Right lobe of liver (tissue), 6 donors: ENCODE results near the gene NT5C3A. TPM values are rescaled to one million over a fixed set of nuclear protein-coding genes. Genes with fewer than 3 reads are reported as not detected.

Experiments
- ATAC-seq, 4 donors: fragments of 200-7000 bp; cut with Tn5 transposase; one replicate each; pipeline ENCODE4 v1.9.1; 2020; ENCODE audit warnings: mild to moderate bottlenecking in 4 of 4, moderate library complexity in 4 of 4
- DNase-seq, 3 donors: peaks; one replicate each; pipeline ENCODE4 v3.0.0-alpha.2; 2020
- H3K27ac ChIP-seq, 3 donors: fragments of 200-600 bp; one replicate each; pipeline ENCODE4 v1.8.0; 2022
- H3K27me3 ChIP-seq, 2 donors: fragments of 200-600 bp; one replicate each; pipeline ENCODE4 v1.8.0; 2022
- H3K36me3 ChIP-seq, 4 donors: fragments of 200-600 bp; sonication (generic) in 1 of 4; one replicate each; pipeline versions ENCODE4 v1.5.1 to v1.8.0; 2017 to 2022; ENCODE audit warnings: control low read depth in 1 of 4
- H3K4me1 ChIP-seq, 4 donors: fragments of 200-600 bp; sonication (generic) in 1 of 4; one replicate each; pipeline versions ENCODE4 v1.5.1 to v1.8.0; 2017 to 2022; ENCODE audit warnings: control low read depth in 1 of 4
- H3K4me3 ChIP-seq, 3 donors: fragments of 200-600 bp; one replicate each; pipeline ENCODE4 v1.8.0; 2022
- H3K9me3 ChIP-seq, 4 donors: fragments of 200-600 bp; sonication (generic) in 1 of 4; one replicate each; pipeline versions ENCODE4 v1.5.1 to v1.8.0; 2017 to 2022; ENCODE audit warnings: control low read depth in 1 of 4
- POLR2A ChIP-seq: fragments of 450-650 bp; IDR thresholded peaks from one replicate; pipeline ENCODE4 v1.6.1; 2017; ENCODE audit warnings: antibody characterized with exemption, mild to moderate bottlenecking
- WGBS: methylation state at CpG from one replicate; pipeline ENCODE4 v1.1.6; 2018; ENCODE audit warnings: low coverage, low lambda C conversion rate; ENCODE audit not compliant: insufficient coverage; ENCODE audit errors: missing lambda C conversion rate; 5-methylcytosine and 5-hydroxymethylcytosine counted together
- intact Hi-C, 2 donors: fragments of 100-400 bp; cut with DNase I; formaldehyde crosslinking; loops; one replicate each; pipeline versions ENCODE4 v1.11.2 to v1.14.1; 2022
- total RNA-seq, 6 experiments: library from RNA; depleted of rRNA in 2 of 6; stranded (reverse); fragments of >200 nt in 2 of 6; fragmentation: NEBNext Ultra II Directional in 3 of 6; extraction: Animal tissue kit (Norgen Biotek cat#: 25700) in 3 of 6; gene quantifications; one replicate each; pipeline versions ENCODE4 v1.1.0 to v1.2.4, GENCODE V29; 2016 to 2023
- TF ChIP-seq, protein P1 (sequence below), 4 donors: fragments of 200-600 bp in 3 of 4; fragments of 450-650 bp in 1 of 4; IDR thresholded peaks; one replicate each; pipeline versions ENCODE4 v1.5.1 to v1.8.0; 2016 to 2022; ENCODE audit warnings: antibody characterized with exemption in 4 of 4, mild to moderate bottlenecking in 2 of 4
- donor health status: DM: no; HTN: yes; CAD: no.
- donor health status: DM: no; HTN: no; CAD: no.
- donor health status: DM: no; HTN: no; CAD: no.
- donor health status: DM: no; HTN: yes; CAD: no.
- donor health status: DM: no; HTN: yes; CAD: no.

The NT5C3A gene
- total RNA-seq, 6 experiments from 2014 or later = 7.7 to 26.7 (median 11.0) TPM

DNA sequence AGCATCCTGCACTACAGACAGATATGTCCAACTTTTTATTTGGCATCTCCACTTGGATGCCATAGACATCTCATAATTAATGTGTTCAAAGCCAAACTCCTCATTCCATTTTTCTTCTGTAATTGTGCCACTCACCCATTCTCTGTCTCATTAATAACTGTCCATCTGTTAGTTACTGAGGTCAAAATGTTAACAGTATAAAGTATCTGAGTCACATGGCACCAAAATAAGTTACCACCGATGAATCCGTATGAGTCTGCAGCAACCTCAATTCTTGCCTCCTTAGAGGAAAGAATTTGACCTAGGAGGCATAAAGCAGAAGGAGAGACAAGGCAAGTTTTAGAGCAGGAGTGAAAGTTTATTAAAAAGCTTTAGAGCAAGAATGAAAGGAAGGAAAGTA, 16.5 kb upstream of the NT5C3A start:
- DNase-seq = no peak
- H3K36me3 ChIP-seq = no peaks in the 10 kb centered on the region
- H3K4me3 ChIP-seq = no peak overlapping the region
- no peaks in the 10 kb centered on the region for H3K9me3 ChIP-seq
- no peak overlapping the region for H3K27ac ChIP-seq
- intact Hi-C loops = no loop called here
- no peaks in the 10 kb centered on the region for H3K4me1 ChIP-seq
- WGBS = 84% methylated on average over 2 of the region's 2 CpGs
- ATAC-seq = no peak
- H3K27me3 ChIP-seq = no peaks in the 10 kb centered on the region
- no peak for TF ChIP-seq POLR2A
- TF ChIP-seq, protein P1, sequence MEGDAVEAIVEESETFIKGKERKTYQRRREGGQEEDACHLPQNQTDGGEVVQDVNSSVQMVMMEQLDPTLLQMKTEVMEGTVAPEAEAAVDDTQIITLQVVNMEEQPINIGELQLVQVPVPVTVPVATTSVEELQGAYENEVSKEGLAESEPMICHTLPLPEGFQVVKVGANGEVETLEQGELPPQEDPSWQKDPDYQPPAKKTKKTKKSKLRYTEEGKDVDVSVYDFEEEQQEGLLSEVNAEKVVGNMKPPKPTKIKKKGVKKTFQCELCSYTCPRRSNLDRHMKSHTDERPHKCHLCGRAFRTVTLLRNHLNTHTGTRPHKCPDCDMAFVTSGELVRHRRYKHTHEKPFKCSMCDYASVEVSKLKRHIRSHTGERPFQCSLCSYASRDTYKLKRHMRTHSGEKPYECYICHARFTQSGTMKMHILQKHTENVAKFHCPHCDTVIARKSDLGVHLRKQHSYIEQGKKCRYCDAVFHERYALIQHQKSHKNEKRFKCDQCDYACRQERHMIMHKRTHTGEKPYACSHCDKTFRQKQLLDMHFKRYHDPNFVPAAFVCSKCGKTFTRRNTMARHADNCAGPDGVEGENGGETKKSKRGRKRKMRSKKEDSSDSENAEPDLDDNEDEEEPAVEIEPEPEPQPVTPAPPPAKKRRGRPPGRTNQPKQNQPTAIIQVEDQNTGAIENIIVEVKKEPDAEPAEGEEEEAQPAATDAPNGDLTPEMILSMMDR (IDR thresholded peaks at IDR 0.05) = no peak

DNA sequence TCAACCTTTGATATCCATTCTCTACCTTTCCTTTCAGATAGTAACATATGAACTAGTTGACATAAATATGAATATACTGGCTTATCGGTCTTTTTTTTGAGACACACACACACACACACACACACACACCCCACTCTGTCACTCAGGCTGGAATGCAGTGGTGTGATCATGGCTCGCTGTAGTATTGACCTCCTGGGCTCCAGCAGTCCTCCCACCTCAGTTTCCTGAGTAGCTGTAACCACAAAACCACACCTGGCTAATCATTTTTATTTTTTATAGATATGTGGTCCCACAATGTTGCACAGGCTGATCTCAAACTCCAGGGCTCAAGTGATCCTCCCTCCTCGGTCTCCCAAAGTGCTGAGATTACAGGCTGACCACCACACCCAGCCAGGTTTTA, 14.2 kb upstream of the NT5C3A start:
- H3K4me3 ChIP-seq = no peak overlapping the region
- no peaks in the 10 kb centered on the region for H3K9me3 ChIP-seq
- DNase-seq (no peak), ATAC-seq (no peak)
- TF ChIP-seq, protein P1 (IDR thresholded peaks at IDR 0.05) = no peak
- no peak for TF ChIP-seq POLR2A
- no peaks in the 10 kb centered on the region for H3K36me3 ChIP-seq
- intact Hi-C loops = no loop called here
- no peaks in the 10 kb centered on the region for H3K27me3 ChIP-seq
- no peak overlapping the region for H3K27ac ChIP-seq
- H3K4me1 ChIP-seq = no peaks in the 10 kb centered on the region
- 54% methylated on average over 3 of the region's 3 CpGs for WGBS

DNA sequence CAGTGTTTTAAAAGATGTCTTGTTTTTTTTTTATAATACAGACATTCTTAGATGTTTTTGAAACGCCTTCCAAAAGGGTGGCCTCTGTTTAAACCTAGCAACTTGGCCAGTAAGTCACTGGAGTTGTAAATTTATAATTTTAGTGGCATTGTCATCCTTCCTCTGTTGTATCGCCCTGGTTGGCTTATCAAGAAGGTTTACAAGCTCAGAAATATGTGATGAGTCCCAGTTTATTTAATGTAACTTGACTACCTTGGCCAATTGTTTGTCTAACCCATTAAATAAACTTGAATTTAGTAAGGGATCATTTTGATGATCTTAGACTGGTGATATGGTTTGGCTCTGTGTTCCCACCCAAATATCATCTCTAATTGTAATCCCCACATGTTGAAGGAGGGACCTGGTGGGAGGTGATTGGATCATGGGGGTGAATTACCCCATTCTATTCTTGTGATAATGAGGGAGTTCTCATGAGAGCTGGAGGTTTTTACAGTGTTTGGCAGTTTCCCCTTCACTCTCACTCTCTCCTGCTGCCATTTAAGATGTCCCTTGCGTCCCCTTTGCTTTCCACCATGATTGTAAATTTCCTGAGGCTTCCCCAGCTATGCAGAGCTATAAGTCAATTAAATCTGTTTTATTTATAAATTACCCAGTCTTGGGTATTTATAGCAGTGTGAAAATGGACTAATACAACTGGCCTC, 13.4 kb upstream of the NT5C3A start:
- H3K27me3 ChIP-seq = no peaks in the 10 kb centered on the region
- H3K36me3 ChIP-seq = no peaks in the 10 kb centered on the region
- H3K4me1 ChIP-seq = no peaks in the 10 kb centered on the region
- 71% methylated on average over 3 of the region's 3 CpGs for WGBS
- no peak for TF ChIP-seq POLR2A
- TF ChIP-seq, protein P1 (IDR thresholded peaks at IDR 0.05) = no peak
- H3K9me3 ChIP-seq = no peaks in the 10 kb centered on the region
- H3K4me3 ChIP-seq = no peak overlapping the region
- ATAC-seq (no peak), DNase-seq (no peak)
- intact Hi-C loops = no loop called here
- no peak overlapping the region for H3K27ac ChIP-seq

DNA sequence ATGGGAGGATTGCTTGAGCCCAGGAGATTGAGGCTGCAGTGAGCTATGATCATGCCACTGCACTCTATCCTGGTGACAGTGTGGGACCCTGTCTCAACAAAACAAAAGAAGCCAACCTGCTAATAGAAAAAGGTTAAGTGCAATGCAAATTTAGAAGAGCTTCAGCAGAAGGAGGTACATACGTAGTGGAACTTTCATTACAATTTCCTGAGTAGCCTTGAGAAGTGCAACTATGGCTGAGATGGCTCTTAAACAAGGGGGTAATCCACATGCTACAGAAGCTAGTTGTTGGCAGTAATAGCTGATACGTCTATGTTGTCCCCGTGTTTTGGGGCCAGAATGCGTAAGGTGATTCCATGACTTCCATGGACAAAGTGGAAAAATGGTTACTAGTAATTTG, 10.7 kb upstream of the NT5C3A start:
- H3K4me1 ChIP-seq = no peaks in the 10 kb centered on the region
- DNase-seq = no peak
- ATAC-seq = no peak
- H3K27me3 ChIP-seq = no peaks in the 10 kb centered on the region
- no peaks in the 10 kb centered on the region for H3K9me3 ChIP-seq
- no peaks in the 10 kb centered on the region for H3K36me3 ChIP-seq
- no peak overlapping the region for H3K4me3 ChIP-seq
- TF ChIP-seq, protein P1 (IDR thresholded peaks at IDR 0.05) = no peak
- TF ChIP-seq POLR2A = no peak
- 87% methylated on average over 4 of the region's 4 CpGs for WGBS
- intact Hi-C loops = no loop called here
- no peak overlapping the region for H3K27ac ChIP-seq
